SIG-M5 treated with dmso at 0.1 percent for 504 hours (cell line): ENCODE results near the gene AOX1.
"Not testable (repeated sequence)": the region's sequence is repeated elsewhere in the genome, so short reads cannot be mapped to it uniquely, and the experiment has no call there.

Source experiments
- DNase-seq: peaks from one replicate; lab custom pipeline; 2025; ENCODE audit not compliant: unreplicated experiment; lab: John Stamatoyannopoulos, UW

AOX1 gene

DNA sequence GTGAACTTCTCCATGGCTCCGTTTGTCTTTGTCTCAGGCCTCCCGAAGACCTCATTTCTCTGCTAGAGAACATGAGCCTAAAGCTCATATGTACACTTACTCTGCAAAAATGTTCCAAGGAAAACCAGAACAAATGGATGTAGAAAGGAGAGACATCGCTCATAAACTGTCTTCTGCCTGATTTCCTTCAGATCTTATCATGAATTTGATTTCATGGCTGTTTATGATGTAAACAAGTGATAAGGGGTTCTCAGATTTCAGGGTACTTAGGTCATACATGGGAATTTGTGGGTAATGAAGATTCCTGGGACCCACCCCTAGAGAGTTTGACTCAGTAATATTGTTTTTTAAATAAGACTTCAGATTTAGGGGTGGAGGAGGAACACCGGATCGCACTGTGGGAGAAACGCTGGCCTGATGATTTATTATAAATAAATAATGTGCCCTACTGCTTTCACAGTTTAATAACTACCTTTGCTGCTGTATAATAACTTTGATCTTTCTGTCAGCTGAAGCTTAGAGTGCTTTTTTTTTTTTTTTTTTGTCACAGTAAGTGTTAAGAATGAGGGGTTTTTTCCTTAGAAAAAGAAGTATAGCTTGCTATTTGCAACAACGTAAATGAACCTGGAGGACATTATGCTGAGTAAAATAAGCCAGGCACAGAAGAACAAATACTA, 14.9 kb downstream of the AOX1 start:
- DNase-seq = no peak

DNA sequence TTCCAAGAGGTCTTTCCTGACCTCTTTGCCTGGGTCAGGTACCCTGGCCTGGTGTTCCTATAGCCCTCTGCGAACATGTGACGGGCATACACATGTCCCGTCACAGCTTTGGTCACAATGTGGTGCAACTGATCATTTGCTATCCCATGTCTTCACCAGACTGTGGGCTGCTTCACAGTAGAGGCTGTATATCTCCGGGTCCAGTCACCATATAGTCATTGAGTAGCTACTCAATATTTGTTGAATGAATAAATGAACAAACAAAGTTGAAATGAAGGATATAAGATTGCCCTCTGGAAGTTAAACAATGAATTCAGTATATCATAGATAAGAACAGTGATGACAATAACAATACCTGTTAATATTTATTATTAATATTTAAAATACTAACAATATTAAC, 16.8 kb downstream of the AOX1 start:
- DNase-seq = no peak

DNA sequence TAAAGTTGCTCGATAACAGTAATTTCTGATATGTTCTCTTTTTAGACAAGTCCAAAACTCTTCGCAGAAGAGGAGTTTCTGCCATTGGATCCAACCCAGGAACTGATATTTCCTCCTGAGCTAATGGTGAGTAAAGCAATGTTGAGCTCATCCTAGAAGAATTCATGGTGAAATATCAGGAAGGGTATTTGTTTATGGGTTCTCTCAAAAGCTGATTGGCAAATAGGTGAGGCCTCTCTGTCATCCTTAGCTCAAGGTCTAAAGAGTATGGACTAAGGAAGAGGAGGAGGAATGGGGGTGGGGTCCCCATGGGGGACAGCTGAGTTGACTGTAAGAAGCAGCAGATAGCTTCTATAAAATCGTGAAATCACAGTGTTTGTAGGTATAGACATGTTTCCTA, 18.2 kb downstream of the AOX1 start:
- DNase-seq = no peak

DNA sequence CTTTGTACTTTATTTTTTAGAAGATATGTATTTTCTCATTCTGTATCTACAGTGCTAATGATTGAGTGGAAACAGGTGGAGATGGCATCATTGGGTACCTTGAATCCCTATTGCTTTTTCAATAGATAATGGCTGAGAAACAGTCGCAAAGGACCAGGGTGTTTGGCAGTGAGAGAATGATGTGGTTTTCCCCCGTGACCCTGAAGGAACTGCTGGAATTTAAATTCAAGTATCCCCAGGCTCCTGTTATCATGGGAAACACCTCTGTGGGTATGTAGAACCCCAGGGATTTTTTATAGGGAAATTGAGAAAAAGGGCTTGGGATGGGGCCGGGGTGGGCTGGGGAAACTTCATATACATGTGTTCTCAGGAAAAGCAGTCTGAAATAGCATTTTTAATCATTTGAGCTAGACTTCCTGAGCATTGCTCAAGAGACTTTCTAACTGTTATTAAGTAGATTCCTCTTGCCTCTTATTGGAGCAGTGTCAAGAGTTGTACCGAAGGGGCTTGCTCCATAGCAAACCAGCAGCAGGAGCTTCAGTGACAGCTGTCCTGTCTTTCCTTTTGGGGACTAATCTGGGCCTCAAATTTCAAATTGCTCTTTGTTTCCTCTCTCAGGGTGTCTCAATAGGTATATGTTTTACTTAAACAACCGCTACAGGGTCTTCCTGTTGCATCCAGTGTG, 18.9 kb downstream of the AOX1 start:
- DNase-seq = no peak

DNA sequence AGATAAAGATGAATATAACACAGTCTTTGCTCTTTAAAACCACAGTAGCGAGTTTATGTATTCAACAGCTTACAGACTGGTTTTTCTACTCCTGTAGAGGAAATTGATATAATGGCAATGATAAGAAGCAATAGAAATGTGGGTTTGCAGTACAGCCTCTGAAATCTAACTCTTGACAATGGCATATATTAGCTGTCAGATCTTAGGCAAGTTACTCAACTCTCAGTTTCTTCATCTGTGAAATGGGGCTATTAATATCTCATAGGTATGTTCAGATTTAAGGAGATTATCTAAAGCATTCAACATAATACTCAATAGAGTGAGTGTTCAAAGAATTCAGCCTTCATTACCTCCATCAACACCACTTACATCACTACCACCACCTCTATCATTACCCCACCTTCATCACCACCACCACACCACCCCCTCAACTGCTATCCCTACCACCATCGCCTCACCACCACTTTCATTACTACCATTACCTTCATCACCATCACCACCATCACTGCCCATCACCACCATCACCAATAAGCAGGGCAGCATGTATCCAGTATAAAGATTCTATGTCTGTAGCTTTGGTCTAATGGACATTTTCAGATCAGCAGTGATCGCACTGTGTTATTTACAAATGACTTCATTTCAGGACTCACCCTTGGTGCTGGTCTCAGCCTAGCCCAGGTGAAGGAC, 22.7 kb downstream of the AOX1 start:
- DNase-seq = no peak

DNA sequence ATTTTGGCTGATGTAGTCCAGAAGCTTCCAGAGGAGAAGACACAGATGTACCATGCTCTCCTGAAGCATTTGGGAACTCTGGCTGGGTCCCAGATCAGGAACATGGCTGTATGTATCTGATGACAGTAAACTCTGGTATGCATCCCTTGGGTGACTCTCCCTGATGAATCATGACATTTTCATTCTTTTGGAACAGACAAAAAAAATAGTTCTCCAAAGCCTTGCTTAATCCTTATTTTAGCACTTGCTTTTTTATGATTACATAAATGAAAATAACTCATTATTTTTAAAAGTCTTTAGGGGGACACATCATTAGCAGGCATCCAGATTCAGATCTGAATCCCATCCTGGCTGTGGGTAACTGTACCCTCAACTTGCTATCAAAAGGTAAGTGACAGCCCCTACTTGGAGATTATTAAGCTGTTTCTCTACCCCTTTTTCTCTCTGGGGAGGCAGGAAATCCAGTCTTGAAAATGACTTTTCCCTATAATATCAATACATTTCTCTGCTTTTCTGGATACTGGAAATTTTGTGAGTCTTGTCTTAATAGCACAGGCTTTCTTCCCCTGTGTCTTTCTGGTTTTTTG, 23.3 kb downstream of the AOX1 start:
- no peak for DNase-seq

DNA sequence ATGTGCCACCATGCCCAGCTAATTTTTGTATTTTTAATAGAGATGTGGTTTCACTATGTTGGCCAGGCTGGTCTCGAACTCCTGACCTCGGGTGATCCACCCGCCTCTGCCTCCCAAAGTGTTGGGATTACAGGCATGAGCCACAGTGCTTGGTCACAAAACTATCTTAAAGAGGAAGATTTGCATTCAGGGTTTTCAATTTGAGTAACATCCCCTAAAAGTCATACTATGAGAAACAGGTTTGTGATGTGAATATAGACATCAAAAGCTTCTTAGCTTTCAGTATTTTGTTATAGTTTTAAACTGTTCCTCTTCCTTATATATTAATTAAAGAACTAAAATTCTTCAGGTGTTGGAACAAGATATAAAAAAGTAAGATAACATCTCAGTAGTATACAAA, 24.4 kb downstream of the AOX1 start:
- DNase-seq = not testable (repeated sequence)

DNA sequence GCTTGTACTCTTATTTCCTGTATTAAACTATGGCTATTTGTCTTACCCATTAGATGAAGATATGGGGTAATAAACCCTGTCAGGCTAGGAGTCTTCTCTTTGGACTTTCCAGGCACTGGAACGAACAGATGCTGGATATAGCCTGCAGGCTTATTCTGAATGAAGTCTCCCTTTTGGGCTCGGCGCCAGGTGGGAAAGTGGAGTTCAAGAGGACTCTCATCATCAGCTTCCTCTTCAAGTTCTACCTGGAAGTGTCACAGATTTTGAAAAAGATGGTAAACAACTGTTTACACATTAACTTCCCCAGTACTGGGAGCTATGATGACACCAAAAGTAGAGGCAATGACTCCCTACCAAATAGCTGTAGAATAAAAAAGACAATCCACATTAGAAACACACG, 27.9 kb downstream of the AOX1 start:
- no peak for DNase-seq

DNA sequence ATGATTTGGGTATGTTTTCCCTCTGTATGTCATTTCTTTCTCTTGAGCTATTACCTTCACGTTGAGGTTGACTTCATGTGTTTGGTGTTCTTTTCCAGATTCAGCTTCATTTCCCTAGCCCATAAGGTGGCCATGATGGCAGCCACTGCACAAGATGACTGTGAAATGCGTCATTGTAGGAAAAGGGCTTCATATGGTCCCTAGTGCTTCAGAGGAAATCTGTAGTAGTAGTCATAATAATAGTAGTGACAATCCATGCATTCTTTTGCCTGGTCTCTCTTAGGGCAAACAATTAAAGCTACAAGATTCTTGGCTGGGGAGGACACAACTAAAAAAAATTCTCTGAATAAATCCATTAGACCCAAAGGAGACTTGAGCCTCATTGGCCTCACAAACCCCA, 28.4 kb downstream of the AOX1 start:
- DNase-seq = no peak

DNA sequence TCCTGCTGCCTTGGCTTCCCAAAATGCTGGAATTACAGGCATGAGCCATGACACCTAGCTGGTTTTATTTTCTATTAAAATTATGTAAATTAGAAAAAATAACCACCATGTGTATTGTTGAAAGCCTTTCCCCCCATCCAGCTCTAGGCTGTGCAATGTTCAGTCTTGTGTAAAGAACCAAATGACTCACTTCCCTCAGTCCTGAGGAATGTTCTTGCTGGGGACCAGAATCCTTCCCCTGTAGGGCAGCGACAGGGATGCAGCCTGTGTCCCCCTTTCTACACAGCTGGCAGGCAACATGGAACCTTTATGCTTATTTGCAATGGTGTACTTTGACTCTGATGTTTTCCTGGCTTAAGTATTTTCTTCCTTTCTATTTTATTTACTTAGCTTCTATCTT, 29.4 kb downstream of the AOX1 start:
- peak; percentile 76 for DNase-seq

DNA sequence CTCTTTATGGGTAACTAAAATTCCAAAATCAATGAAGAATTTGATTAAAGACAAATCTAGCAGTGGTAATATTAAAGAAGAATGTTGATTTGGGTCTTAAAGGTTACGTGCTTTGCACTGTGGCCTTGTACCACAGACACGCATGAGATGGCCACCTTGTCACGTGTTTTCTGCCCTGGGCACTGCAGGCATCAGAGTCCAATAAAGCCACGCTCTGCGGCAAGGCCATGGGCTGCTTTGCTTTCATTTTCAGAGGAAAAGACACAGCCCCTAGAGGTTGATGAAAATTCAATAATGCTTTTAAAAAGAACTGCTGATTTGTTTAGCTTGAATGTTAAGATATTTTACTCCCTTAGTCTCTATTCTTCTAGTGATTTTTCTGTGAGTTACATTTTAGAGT, 30.4 kb downstream of the AOX1 start:
- DNase-seq = no peak

DNA sequence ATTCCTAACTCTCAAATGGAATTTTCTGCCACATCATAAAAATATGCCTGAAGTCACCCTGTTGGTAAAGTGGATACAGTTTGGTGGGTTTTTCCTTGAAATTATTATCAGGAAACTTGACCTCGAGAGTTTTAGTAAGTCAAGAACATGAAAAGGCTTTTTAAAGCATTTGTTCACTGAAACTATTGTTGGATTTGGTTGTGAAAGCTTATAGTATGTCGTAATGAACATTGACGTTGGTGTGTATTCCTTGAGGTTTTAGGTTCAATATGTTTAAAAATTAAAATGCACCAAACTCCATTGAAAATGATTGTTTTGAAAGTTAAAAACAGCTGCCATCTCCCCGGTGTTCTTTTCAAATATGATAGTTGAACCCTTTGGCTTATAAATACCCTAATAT, 30.8 kb downstream of the AOX1 start:
- peak; percentile 22 for DNase-seq

DNA sequence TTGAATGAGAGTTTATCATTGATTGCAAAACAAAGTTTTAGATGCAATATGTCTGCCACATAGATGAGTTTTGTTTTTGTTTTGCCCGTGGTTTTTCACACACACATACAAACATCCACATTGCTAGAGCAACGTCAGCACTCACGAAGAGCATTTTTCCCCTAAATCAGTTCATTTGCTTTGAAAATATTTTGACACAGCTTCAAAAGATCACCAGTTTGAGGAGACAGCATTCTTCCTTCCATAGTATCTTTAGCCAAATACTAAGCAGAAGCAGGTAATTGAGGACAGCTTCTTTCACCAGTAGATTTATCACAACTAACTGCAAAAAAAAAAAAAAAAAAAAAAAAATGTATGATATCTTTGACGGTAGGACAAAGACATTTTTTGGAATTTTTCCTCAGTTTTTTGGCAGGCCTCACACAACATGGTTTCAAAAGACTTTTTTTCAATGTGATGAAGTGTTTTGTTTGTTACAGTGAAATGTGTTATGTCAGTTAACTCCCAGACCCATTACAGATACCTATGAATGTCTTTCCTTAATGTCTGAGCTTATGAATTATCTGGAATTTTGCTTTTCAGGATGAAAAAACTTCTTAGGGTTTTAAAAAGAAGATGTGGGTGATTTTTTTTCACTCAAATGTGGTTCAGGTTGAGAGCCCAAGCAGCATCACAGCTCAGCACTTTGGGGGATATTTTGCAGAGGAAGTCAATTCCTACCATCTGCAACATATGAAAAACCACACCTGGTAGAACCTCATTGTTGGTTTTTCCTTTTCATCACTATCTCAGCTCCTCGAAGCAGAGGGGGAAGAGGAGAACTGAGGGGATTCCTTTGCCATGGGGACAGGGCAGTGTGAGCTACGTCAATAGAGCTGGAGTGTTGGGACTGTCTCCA, 31.6 kb downstream of the AOX1 start:
- no peak for DNase-seq

DNA sequence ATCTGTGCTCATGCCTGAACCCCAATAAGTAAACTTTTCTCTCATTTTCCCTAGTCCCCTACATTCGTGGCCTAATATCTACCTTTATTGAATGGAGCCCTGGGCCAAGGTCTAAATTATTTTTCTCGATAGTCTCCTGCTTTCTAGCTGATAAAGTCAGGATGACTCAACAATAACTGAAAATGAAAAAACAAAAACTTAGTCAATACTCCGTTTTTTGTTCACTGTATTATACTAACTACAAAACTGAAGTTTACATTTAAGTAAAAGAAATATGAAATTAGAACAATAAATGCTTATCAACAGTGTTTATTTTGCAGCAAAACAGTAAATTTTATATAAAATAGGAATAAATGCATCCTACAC, 32.2 kb downstream of the AOX1 start:
- no peak for DNase-seq

DNA sequence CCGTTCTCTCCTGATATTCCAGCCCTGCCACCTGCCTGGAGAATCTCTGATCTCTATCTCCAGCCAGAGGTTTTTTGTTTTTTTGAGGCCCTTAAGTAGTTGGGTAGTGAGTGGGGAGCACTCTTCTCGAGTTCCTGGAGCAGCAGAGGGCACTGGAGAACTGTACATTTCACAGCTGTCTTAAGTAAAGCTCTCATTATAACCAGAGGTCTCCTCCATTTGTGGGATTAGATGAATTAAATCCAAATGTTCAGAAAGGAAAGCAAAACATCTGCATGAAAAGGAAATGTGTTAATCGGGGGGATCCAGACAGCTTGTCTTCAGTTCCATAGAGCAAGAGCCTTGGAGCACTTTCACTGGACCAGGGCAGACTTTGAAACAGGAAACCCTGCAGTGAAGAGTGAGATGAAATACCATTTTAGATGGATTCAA, 32.8 kb downstream of the AOX1 start:
- DNase-seq = peak; percentile 26

DNA sequence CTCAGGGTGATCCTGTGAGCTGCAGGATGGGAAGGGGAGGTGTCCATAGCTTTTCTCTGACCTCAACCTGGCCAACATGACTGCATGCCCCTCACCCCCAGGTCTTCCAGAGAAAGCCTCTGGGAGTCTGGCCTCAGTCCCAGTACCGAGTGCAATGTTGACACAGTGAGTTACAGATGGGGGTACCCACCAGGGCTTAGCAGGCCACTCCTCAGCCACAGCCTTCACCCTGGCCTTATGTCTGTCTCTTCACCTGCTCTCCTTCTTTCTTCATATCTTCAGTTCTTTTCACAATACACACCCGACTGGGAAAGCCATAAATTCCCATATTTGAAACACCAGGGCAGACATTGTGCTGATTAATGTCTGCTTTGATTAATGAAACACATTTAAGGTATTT, 33.5 kb downstream of the AOX1 start:
- DNase-seq = no peak

DNA sequence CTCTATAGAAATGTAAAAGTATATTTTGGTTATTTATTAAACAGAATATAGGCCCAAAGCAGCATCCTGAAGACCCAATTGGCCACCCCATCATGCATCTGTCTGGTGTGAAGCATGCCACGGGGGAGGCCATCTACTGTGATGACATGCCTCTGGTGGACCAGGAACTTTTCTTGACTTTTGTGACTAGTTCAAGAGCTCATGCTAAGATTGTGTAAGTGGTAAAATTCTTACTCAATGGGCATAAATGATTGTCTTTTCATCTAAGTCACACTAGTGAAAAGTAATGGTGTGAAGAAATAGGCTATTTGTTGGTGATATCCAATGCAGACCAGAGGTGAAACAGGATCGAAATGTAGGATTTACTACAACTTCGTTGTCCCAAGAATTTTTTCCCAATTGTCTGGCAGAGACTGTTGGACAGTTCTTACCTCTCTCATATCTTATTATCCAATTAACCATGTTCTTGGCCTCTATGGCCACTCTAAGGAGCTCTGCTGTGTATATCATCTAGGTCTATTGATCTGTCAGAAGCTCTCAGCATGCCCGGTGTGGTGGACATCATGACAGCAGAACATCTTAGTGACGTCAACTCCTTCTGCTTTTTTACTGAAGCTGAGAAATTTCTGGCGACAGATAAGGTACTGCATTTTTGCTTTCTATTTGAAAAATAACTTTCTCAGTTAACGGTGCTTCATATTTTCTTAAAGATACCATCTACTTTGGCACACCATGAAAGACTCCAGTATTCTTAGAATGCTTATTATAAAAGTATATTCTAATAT, 35.0 kb downstream of the AOX1 start:
- DNase-seq = peak; percentile 14

DNA sequence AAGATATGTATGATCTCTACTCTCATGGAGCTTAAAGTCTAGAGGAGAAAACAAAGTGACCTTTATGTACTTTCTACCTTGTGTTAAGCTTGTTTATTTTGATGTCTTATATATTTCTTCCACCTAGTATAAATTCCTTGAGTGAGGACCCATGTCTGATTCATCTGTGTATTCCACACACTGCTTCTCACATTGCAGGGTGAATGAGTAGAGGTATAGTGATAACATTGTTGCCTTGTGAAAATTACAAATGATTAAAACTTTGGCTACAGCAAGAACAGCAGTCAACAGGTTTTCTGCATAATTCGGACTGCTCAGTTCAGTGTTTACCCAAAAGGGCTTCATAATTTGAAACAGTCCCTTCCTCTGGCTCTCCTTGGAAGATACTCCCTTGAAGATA, 36.3 kb downstream of the AOX1 start:
- DNase-seq = no peak

DNA sequence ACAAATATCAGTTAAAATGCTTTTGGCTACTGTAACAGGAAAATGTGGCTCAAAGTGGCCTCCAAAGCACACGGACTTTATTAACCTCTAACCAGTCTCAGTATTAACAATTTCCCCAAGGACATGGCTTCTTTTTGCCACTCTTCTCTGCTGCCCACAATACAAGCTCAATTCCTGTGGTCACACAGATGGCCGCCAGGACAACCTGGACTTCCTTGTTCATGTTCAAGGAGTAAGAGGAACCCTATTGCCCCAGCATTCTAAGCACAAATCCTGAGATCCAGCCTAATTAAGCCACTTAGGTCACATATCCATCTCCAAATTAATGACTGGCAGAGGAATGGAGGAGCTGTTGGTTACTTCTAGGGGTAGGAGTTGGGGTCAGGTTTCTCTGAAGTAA, 38.2 kb downstream of the AOX1 start:
- DNase-seq = no peak

DNA sequence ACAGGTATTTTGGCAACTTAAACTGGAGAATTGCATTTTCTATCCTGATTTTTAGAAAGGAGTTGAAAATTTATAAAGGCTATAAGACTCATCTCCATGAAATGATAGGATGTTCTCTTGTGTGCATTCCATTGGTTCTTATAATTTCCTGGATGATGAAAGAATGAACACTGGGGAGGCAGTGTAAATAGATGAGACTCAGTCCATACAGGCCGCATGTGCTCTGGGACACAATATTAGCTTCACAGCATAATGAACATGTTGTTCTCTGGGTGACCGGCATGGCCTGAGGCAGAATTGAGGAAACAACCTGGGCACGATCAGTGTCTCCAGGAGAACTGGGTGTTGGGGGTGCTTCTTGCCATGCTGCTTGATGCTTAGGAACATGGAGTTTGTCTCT, 38.8 kb downstream of the AOX1 start:
- DNase-seq = no peak
